Ramos (cell line): ENCODE results near the gene RPGRIP1L.
"Not testable (repeated sequence)": the region's sequence is repeated elsewhere in the genome, so short reads cannot be mapped to it uniquely, and the experiment has no call there.

Source experiments
- in situ Hi-C: fragments of 300-500 bp; cut with MboI; formaldehyde crosslinking; loops from one replicate; pipeline ENCODE4 v1.14.3; 2022; ENCODE audit warnings: low sequenced_read_pairs; ENCODE audit not compliant: unreplicated experiment

Gene RPGRIP1L

GRCh38 chr16:53713403-53714204 lies 9.9 kb upstream of the RPGRIP1L start:
- in situ Hi-C loops, result no loop called here

GRCh38 chr16:53712065-53712464 lies 8.4 kb upstream of the RPGRIP1L start:
- in situ Hi-C loops, result no loop called here

GRCh38 chr16:53711390-53711789 lies 7.7 kb upstream of the RPGRIP1L start:
- in situ Hi-C loops, result no loop called here

- in situ Hi-C loops, result no loop called here
These were observed 4.8 kb upstream of the RPGRIP1L start for GRCh38 chr16:53708490-53708889.

- in situ Hi-C loops, result no loop called here
These were observed 4.0 kb upstream of the RPGRIP1L start for GRCh38 chr16:53707671-53708070.

- in situ Hi-C loops, result no loop called here
These were observed 770 bp upstream of the RPGRIP1L start for GRCh38 chr16:53704445-53704813.

GRCh38 chr16:53698271-53698670 lies 5.4 kb downstream of the RPGRIP1L start:
- in situ Hi-C loops, result not testable (repeated sequence)

GRCh38 chr16:53695070-53695469 lies 8.6 kb downstream of the RPGRIP1L start:
- in situ Hi-C loops, result no loop called here

GRCh38 chr16:53693320-53693719 lies 10.3 kb downstream of the RPGRIP1L start:
- in situ Hi-C loops, result no loop called here

GRCh38 chr16:53692146-53692545 lies 11.5 kb downstream of the RPGRIP1L start:
- in situ Hi-C loops, result no loop called here

GRCh38 chr16:53690771-53691170 lies 12.9 kb downstream of the RPGRIP1L start:
- in situ Hi-C loops, result no loop called here

GRCh38 chr16:53689636-53690035 lies 14.0 kb downstream of the RPGRIP1L start:
- in situ Hi-C loops, result no loop called here

- in situ Hi-C loops, result no loop called here
These were observed 16.9 kb downstream of the RPGRIP1L start for GRCh38 chr16:53686710-53687109.

GRCh38 chr16:53685334-53685733 lies 18.3 kb downstream of the RPGRIP1L start:
- in situ Hi-C loops, result not testable (repeated sequence)

- in situ Hi-C loops, result no loop called here
These were observed 22.3 kb downstream of the RPGRIP1L start for GRCh38 chr16:53681354-53681753.

GRCh38 chr16:53680756-53681155 lies 22.9 kb downstream of the RPGRIP1L start:
- in situ Hi-C loops, result no loop called here

GRCh38 chr16:53678756-53679343 lies 24.8 kb downstream of the RPGRIP1L start:
- in situ Hi-C loops, result no loop called here

GRCh38 chr16:53678155-53678554 lies 25.5 kb downstream of the RPGRIP1L start:
- in situ Hi-C loops, result no loop called here

- in situ Hi-C loops, result no loop called here
These were observed 30.5 kb downstream of the RPGRIP1L start for GRCh38 chr16:53673189-53673588.

- in situ Hi-C loops, result no loop called here
These were observed 31.2 kb downstream of the RPGRIP1L start for GRCh38 chr16:53672461-53672860.

GRCh38 chr16:53668869-53669268 lies 34.8 kb downstream of the RPGRIP1L start:
- in situ Hi-C loops, result no loop called here
